ENCODE measurements around the gene ARID5A. TPM values are rescaled to one million over a fixed set of nuclear protein-coding genes. Genes with fewer than 3 reads are reported as not detected.
"Not testable (repeated sequence)": the region's sequence is repeated elsewhere in the genome, so short reads cannot be mapped to it uniquely, and the experiment has no call there.

ARID5A gene
- 2.9 and 5.4 TPM in 2 replicates for total RNA-seq (2014; rRNA removed; shearing (Covaris generic))

- peak; percentile 94 for DNase-seq (ENCODE audit: low read depth)
Measured at GRCh38 chr2:96536445-96537065, at the start of gene ARID5A. Gene ARID5A (plus strand): TSS chr2:96536752. CDS start chr2:96536827, 75 bp downstream.

- DNase-seq (ENCODE audit: low read depth) = no peak
Measured at GRCh38 chr2:96489261-96489660, 47.3 kb upstream of the ARID5A start.

DNA sequence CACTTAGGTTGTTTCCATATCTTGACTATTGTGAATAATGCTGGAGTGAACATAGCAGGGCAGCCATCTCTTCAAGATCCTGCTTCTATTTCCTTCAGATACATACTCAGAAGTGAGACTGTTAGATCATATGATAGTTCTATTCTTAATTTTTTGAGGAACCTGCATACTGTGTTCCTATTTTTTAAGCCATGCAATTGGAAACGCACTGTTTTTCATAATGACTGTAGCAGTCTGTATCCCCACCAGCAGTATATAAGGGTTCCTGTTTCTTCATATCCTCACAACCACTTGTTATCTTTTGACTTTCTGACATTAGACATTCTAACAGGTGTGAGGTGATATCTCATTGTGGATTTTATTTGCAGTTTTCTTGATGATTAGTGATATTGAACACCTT is 46.9 kb upstream of the ARID5A start:
- DNase-seq (ENCODE audit: low read depth) = no peak

DNA sequence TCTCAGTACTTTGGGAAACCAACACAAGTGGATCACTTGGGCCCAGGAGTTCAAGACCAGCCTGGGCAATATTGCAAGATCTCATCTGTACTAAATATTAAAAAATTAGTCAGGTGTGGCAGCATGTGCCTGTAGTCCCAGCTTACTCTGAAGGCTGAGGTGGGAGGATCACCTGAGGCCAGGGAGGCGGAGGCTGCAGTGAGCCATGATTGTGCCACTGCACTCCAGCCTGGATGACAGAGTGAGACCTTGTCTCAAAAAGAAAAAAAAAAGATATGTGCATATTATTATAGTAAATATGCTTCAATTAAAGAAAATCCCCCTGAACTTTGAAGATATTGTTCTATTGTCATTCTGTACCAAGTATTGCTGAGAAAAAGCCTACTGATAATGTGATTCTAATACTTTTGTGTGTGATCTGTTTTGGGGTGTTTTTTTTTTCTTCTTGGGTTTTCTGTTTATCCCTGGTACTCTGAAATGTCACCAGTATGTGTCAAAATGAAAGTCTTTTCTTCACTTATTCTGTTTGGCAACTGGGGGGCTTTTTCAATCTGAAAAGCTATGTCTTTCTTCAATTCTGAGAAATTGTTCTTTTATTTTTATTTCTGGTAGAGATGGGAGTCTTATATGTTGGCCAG is 44.6 kb upstream of the ARID5A start:
- no peak for DNase-seq (ENCODE audit: low read depth)

- DNase-seq (ENCODE audit: low read depth) = peak; percentile 46
Measured at GRCh38 chr2:96493072-96493471, 43.5 kb upstream of the ARID5A start.

DNA sequence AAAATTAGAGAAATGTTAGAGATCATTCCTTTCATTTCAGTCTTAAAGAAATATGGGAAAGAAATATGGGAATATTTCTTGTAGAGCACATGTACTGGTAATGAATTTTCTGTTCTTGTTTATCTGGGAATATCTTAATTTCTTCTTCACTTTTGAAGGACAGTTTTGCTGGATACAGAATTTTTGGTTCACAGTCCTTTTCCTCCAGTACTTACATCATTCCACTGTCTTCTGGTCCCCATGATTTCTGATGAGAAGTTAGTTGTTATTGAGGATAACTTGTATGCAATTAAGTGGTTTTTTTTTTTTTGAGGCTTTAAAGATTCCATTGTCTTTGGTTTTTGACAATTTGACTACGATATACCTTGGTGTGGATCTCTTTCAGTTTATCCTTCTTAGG is 42.4 kb upstream of the ARID5A start:
- DNase-seq (ENCODE audit: low read depth) = no peak

- DNase-seq (ENCODE audit: low read depth) = no peak
Measured at GRCh38 chr2:96495982-96496629, 40.4 kb upstream of the ARID5A start.

- no peak for DNase-seq (ENCODE audit: low read depth)
Measured at GRCh38 chr2:96498021-96498431, 38.5 kb upstream of the ARID5A start.

GRCh38 chr2:96498611-96499010 is 37.9 kb upstream of the ARID5A start:
- not testable (repeated sequence) for DNase-seq (ENCODE audit: low read depth)

- no peak for DNase-seq (ENCODE audit: low read depth)
Measured at GRCh38 chr2:96499061-96499960, 37.2 kb upstream of the ARID5A start.

DNA sequence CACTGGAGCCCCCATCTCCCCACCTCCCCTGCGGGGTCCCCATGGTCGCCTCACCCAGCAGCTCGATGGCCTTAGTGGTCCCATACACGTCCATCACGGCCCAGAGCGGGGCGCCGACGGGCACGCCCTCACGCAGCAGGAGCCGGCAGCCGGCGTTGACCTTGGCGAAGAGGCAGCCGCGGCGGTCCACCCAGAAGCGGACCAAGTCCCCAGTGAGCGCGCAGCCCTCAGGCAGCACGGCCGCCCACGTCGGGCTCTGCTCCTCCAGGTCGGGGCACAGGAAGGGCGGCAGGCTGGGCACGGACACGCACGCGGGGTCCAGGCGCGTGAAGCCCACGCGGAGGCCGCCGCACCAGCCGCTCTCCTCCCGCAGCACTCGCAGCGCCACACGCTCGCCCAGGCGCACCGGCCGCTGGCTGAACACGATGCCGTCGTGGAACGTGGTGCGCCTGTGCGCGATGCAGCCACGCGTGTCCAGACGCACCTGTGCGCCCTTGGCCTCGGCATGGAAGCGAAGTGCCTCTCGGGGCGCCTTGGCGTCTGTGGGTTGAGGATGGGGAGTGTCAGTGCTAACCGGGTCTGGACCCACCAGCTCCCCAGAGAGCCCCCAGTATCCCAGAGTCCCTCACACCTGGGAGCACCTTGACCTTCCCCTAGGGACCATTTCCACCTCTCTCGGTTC is 36.0 kb upstream of the ARID5A start:
- no peak for DNase-seq (ENCODE audit: low read depth)

- DNase-seq (ENCODE audit: low read depth) = no peak
Measured at GRCh38 chr2:96501471-96501874, 35.1 kb upstream of the ARID5A start.

DNA sequence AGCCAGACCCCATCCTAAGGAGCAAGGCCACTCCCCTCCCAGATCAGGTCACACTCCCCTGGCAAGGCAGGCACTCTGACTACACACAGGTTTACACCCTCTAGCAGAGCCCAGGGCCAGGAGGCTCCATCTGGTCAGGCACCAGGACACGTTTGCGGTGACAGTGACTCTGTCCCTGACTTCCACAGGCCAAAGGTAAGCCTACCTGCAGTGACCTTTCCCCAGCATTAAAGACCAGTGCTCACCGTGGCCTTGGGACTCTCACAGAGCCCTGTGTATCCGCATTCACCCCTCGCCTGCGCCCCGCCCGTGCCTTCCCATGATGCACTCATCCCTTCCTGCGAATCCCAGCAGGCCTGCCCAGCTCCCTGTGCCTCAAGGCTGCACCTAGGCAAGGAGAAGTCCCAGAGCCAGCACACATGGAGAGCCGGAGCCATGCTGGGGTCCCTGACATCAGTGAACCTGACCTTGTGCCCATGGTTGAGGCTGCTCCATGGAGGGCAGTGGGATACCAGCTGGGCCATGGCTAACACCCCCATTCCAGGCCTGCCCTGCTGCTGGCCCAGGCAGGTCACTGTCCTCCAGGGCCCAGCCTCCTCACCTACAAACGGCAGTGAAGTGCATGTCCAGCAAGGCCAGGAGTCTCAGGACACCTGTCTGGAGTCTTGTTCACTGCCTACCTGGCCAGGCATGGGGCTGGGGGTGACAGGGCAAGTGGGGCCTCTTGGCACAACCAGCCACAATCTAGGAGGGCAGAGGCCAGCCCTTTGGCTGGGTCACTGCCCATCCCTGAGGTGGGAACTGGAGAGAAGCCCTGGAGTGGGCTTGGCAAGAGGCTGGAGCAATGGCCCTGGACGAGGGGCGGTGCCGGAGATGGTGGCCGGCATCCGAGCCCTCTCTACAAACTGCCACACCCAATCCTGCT is 34.4 kb upstream of the ARID5A start:
- DNase-seq (ENCODE audit: low read depth) = no peak

DNA sequence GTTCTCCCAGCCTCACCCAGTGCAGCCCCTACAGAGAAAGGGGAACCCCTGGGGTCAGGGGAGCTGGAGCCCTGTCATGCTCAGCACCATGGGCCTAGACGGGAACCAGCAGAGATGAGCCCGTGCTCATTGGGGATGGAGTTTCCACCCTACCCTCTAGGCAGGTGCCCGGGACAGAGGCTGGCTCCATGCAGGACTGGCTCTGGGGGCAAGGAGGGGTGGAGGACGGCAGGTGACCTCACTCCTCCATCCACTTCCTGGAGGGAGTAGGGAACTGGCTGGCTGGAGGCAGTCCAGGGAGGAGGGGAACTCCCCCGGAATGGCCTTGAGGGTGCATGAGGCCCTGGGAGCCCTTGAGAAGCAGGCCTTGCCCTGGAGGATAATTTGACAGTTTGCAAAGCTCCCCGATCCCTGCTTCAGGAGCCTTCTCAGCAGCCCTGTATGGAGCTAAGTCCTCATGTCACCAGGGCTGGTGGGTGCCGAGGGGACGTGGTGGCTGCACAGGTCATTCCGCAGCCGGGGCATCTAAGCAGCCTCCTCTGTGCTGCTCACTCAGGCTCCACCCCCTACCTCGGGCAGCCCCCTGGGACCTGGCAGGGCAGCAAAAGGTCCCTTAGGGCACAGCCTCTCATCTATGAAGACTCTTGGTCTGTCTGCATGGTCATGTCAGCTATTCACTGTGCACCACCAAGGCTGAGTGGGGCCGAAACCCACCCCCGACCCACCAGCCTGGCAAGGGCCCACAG is 33.5 kb upstream of the ARID5A start:
- peak; percentile 25 for DNase-seq (ENCODE audit: low read depth)

- no peak for DNase-seq (ENCODE audit: low read depth)
Measured at GRCh38 chr2:96503637-96504243, 32.8 kb upstream of the ARID5A start.

DNA sequence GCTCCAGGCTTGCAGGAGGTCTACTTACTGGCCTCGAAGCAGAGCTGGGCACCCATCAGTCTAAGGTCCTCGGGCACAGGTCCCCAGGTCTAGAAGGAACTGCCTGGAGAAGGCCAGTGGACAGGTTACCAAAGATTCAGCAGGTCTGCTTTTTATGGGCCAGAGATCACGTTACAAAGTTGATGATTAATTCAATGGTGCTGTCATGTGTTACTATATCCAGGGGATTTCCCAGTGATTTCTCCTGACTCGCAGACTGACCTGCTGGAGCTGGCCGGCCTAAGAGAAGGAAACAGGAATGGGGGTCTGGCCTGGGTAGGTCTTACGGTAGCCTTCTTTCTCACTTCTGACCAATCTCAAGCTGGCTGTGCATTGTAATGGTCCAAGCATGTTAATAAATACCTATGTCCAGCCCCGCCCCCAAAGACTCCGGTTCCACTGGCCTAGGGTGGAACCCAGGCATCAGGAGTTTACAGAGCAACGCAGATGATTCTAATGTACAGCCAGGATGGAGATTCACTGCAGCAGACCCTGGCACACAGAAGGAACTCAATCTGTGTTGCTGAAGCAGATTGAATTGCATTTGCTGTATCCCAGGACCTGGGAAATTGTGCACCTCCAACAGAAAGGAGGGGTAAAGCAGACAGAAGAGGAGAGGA is 31.2 kb upstream of the ARID5A start, which contains the start of gene NEURL3:
NEURL3 (minus strand) TSS at position 127 of the 659 bp plus-strand sequence; CDS start at position 56, 71 bp downstream.
- DNase-seq (ENCODE audit: low read depth) = peak; percentile 73

- no peak for DNase-seq (ENCODE audit: low read depth)
Measured at GRCh38 chr2:96506016-96506906, 30.3 kb upstream of the ARID5A start.

DNA sequence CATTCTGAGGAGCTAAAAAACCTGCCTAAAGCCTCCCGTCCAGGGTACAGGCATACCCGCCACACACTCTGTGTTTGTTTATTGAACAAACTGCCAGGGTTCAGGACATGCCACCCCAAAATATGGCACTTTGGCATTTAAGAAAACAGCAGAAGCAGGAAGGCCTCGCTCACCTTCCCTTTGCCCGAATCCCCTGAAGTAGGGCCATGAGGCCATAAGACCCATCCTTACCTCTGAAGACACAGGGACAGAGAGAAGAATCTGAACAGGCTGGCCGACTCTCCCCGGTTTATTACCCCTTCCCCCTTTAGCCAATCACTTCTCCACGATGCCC is 29.7 kb upstream of the ARID5A start:
- DNase-seq (ENCODE audit: low read depth) = no peak

All from Daoy (cell line).